ENCODE data around the gene TRAF4. TPM values are rescaled to one million over a fixed set of nuclear protein-coding genes. Genes with fewer than 3 reads are reported as not detected.
"Not testable (repeated sequence)": the region's sequence is repeated elsewhere in the genome, so short reads cannot be mapped to it uniquely, and the experiment has no call there.

TRAF4 gene
- total RNA-seq, 1 experiment from 2014 or later = 40.7 TPM

GRCh38 chr17:28718333-28719020, 25.3 kb upstream of the TRAF4 start:
- no peak overlapping the region for H3K27ac ChIP-seq (ENCODE audit: low read length)

DNA sequence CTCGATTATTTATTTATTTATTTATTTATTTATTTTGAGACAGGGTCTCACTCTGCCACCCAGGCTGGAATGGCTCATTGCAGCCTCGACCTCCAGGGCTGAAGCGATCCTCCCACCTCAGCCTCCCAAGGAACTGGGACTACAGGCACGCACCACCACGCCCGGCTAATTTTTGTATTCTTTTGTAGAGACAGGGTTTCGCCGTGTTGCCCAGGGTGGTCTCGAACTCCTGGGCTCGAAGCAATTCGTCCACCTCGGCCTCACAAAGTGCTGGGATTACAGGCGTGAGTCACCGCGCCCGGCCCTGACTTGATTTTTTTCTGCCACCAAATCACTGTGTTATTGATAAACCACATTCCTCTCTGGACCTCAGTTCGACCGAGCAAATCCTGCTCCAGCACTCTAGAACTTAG, 24.8 kb upstream of the TRAF4 start:
- Histone ChIP-seq H3K27me3 (ENCODE audit: low read length) (no peaks in the 10 kb centered on the region), H3K4me2 (ENCODE audit: low read depth, low read length, poor library complexity, severe bottlenecking) (peak overlapping the region; percentile 98), H3K4me1 (ENCODE audit: low read length) (peaks cover 32% of the 10 kb centered on the region), H3K9me2 (replicated peaks; ENCODE audit: insufficient read depth, low read length) (no peaks in the 10 kb centered on the region), H3K9me3 (ENCODE audit: low read length) (no peaks in the 10 kb centered on the region), H3K36me3 (ENCODE audit: insufficient read depth, low read length) (peaks cover 33% of the 10 kb centered on the region), H3K27ac (ENCODE audit: low read length) (peak overlapping the region; percentile 92; the same call in 1 of the 2 replicates), H3K79me2 (ENCODE audit: low read length) (peaks cover 28% of the 10 kb centered on the region), H3K9ac (ENCODE audit: low read length) (peak overlapping the region; percentile 96), H2AFZ (ENCODE audit: low read length) (peak overlapping the region; percentile 88; the same call in 1 of the 2 replicates), H4K20me1 (ENCODE audit: insufficient read depth, low read depth, low read length) (peaks cover 28% of the 10 kb centered on the region; the same call in 1 of the 2 replicates), H3K4me3 (ENCODE audit: low read length) (peak overlapping the region; percentile 95)
- no peak for DNase-seq

More at GRCh38 chr17:28718333-28719020, 25.3 kb upstream of the TRAF4 start:
- no peaks in the 10 kb centered on the region for H3K9me2 ChIP-seq (replicated peaks; ENCODE audit: insufficient read depth, low read length)
- H3K4me2 ChIP-seq (ENCODE audit: low read depth, low read length, poor library complexity, severe bottlenecking) = peak overlapping the region; percentile 98
- H3K4me1 ChIP-seq (ENCODE audit: low read length) = peaks cover 29% of the 10 kb centered on the region
- no peak overlapping the region for H3K4me3 ChIP-seq (ENCODE audit: low read length)
- H3K36me3 ChIP-seq (ENCODE audit: insufficient read depth, low read length) = peaks cover 31% of the 10 kb centered on the region
- DNase-seq = no peak
- peaks cover 27% of the 10 kb centered on the region; the same call in 1 of the 2 replicates for H4K20me1 ChIP-seq (ENCODE audit: insufficient read depth, low read depth, low read length)
- H3K9ac ChIP-seq (ENCODE audit: low read length) = no peak overlapping the region
- H3K79me2 ChIP-seq (ENCODE audit: low read length) = peaks cover 28% of the 10 kb centered on the region
- H3K27me3 ChIP-seq (ENCODE audit: low read length) = no peaks in the 10 kb centered on the region
- no peak overlapping the region for H2AFZ ChIP-seq (ENCODE audit: low read length)
- no peaks in the 10 kb centered on the region for H3K9me3 ChIP-seq (ENCODE audit: low read length)

- DNase-seq = peak; percentile 68
- H3K27me3 ChIP-seq (ENCODE audit: low read length) = no peaks in the 10 kb centered on the region
- no peaks in the 10 kb centered on the region for H3K9me3 ChIP-seq (ENCODE audit: low read length)
- H3K27ac ChIP-seq (ENCODE audit: low read length) = peak overlapping the region; percentile 92
- peaks cover 28% of the 10 kb centered on the region for H3K79me2 ChIP-seq (ENCODE audit: low read length)
- peaks cover 28% of the 10 kb centered on the region; the same call in 1 of the 2 replicates for H4K20me1 ChIP-seq (ENCODE audit: insufficient read depth, low read depth, low read length)
- peak overlapping the region; percentile 98 for H3K4me2 ChIP-seq (ENCODE audit: low read depth, low read length, poor library complexity, severe bottlenecking)
- peak overlapping the region; percentile 96 for H3K9ac ChIP-seq (ENCODE audit: low read length)
- no peak overlapping the region for H2AFZ ChIP-seq (ENCODE audit: low read length)
- no peaks in the 10 kb centered on the region for H3K9me2 ChIP-seq (replicated peaks; ENCODE audit: insufficient read depth, low read length)
- H3K36me3 ChIP-seq (ENCODE audit: insufficient read depth, low read length) = peaks cover 36% of the 10 kb centered on the region
- peaks cover 46% of the 10 kb centered on the region for H3K4me1 ChIP-seq (ENCODE audit: low read length)
- H3K4me3 ChIP-seq (ENCODE audit: low read length) = peak overlapping the region; percentile 95
Observed at GRCh38 chr17:28720247-28720996, 23.4 kb upstream of the TRAF4 start.

GRCh38 chr17:28720997-28721329, 22.8 kb upstream of the TRAF4 start:
- Histone ChIP-seq H3K4me3 (ENCODE audit: low read length) (peak overlapping the region; percentile 95), H4K20me1 (ENCODE audit: insufficient read depth, low read depth, low read length) (peaks cover 28% of the 10 kb centered on the region; the same call in 1 of the 2 replicates), H3K9ac (ENCODE audit: low read length) (peak overlapping the region; percentile 96), H3K4me1 (ENCODE audit: low read length) (peaks cover 52% of the 10 kb centered on the region), H3K36me3 (ENCODE audit: insufficient read depth, low read length) (peaks cover 36% of the 10 kb centered on the region), H3K27ac (ENCODE audit: low read length) (peak overlapping the region; percentile 92), H3K79me2 (ENCODE audit: low read length) (peaks cover 28% of the 10 kb centered on the region), H3K4me2 (ENCODE audit: low read depth, low read length, poor library complexity, severe bottlenecking) (peak overlapping the region; percentile 98)
- DNase-seq; H3K9me2 ChIP-seq (replicated peaks; ENCODE audit: insufficient read depth, low read length); H2AFZ ChIP-seq (ENCODE audit: low read length); H3K27me3 ChIP-seq (ENCODE audit: low read length); H3K9me3 ChIP-seq (ENCODE audit: low read length): not testable (repeated sequence)

- peak overlapping the region; percentile 95 for H3K4me3 ChIP-seq (ENCODE audit: low read length)
- H3K27ac ChIP-seq (ENCODE audit: low read length) = peak overlapping the region; percentile 92
- no peaks in the 10 kb centered on the region for H3K27me3 ChIP-seq (ENCODE audit: low read length)
- H3K36me3 ChIP-seq (ENCODE audit: insufficient read depth, low read length) = peaks cover 36% of the 10 kb centered on the region
- peaks cover 28% of the 10 kb centered on the region for H3K79me2 ChIP-seq (ENCODE audit: low read length)
- H3K9me2 ChIP-seq (replicated peaks; ENCODE audit: insufficient read depth, low read length) = no peaks in the 10 kb centered on the region
- no peaks in the 10 kb centered on the region for H3K9me3 ChIP-seq (ENCODE audit: low read length)
- peak overlapping the region; percentile 96 for H3K9ac ChIP-seq (ENCODE audit: low read length)
- H3K4me2 ChIP-seq (ENCODE audit: low read depth, low read length, poor library complexity, severe bottlenecking) = peak overlapping the region; percentile 98
- H3K4me1 ChIP-seq (ENCODE audit: low read length) = peaks cover 58% of the 10 kb centered on the region
- DNase-seq = no peak
- H4K20me1 ChIP-seq (ENCODE audit: insufficient read depth, low read depth, low read length) = peaks cover 28% of the 10 kb centered on the region; the same call in 1 of the 2 replicates
- no peak overlapping the region for H2AFZ ChIP-seq (ENCODE audit: low read length)
Observed at GRCh38 chr17:28722417-28723158, 21.2 kb upstream of the TRAF4 start.

- Histone ChIP-seq H3K27ac (ENCODE audit: low read length) (peak overlapping the region; percentile 92), H3K27me3 (ENCODE audit: low read length) (no peaks in the 10 kb centered on the region), H3K9ac (ENCODE audit: low read length) (peak overlapping the region; percentile 96), H2AFZ (ENCODE audit: low read length) (no peak overlapping the region), H3K79me2 (ENCODE audit: low read length) (peaks cover 28% of the 10 kb centered on the region), H3K36me3 (ENCODE audit: insufficient read depth, low read length) (peaks cover 36% of the 10 kb centered on the region), H3K9me3 (ENCODE audit: low read length) (no peaks in the 10 kb centered on the region), H3K4me3 (ENCODE audit: low read length) (peak overlapping the region; percentile 95), H3K4me1 (ENCODE audit: low read length) (peaks cover 65% of the 10 kb centered on the region), H3K4me2 (ENCODE audit: low read depth, low read length, poor library complexity, severe bottlenecking) (peak overlapping the region; percentile 98), H3K9me2 (replicated peaks; ENCODE audit: insufficient read depth, low read length) (no peaks in the 10 kb centered on the region), H4K20me1 (ENCODE audit: insufficient read depth, low read depth, low read length) (peaks cover 28% of the 10 kb centered on the region; the same call in 1 of the 2 replicates)
- peak; percentile 51 for DNase-seq
Observed at GRCh38 chr17:28723159-28723835, 20.5 kb upstream of the TRAF4 start.

GRCh38 chr17:28723836-28724499, 19.8 kb upstream of the TRAF4 start:
- H2AFZ ChIP-seq (ENCODE audit: low read length); H3K9me2 ChIP-seq (replicated peaks; ENCODE audit: insufficient read depth, low read length); DNase-seq; H3K27me3 ChIP-seq (ENCODE audit: low read length); H3K9me3 ChIP-seq (ENCODE audit: low read length): not testable (repeated sequence)
- Histone ChIP-seq H3K79me2 (ENCODE audit: low read length) (peaks cover 28% of the 10 kb centered on the region), H3K27ac (ENCODE audit: low read length) (peak overlapping the region; percentile 92), H3K36me3 (ENCODE audit: insufficient read depth, low read length) (peaks cover 36% of the 10 kb centered on the region), H3K9ac (ENCODE audit: low read length) (peak overlapping the region; percentile 77; the same call in 1 of the 2 replicates), H3K4me3 (ENCODE audit: low read length) (peak overlapping the region; percentile 95; the same call in 1 of the 2 replicates), H3K4me1 (ENCODE audit: low read length) (peaks cover 67% of the 10 kb centered on the region), H4K20me1 (ENCODE audit: insufficient read depth, low read depth, low read length) (peaks cover 28% of the 10 kb centered on the region; the same call in 1 of the 2 replicates), H3K4me2 (ENCODE audit: low read depth, low read length, poor library complexity, severe bottlenecking) (peak overlapping the region; percentile 98)
